H1 (cell line): ENCODE data around the gene PROSER2. TPM values are rescaled to one million over a fixed set of nuclear protein-coding genes. Genes with fewer than 3 reads are reported as not detected.

Experiments
- CTCF ChIA-PET: fragments of 300-600 bp; sonication (Branson Sonifier 250); formaldehyde crosslinking; loops from one replicate; lab custom pipeline; 2021; ENCODE audit not compliant: partially characterized antibody; lab: Charles Lee
- POLR2A ChIA-PET: fragments of 300-600 bp; sonication (Branson Sonifier 250); formaldehyde crosslinking; loops from one replicate; lab custom pipeline; 2021; ENCODE audit warnings: inconsistent platforms; ENCODE audit not compliant: partially characterized antibody; lab: Charles Lee
- DNase-seq, 2 experiments: peaks; one replicate each; pipeline versions ENCODE4 v3.0.0 to v3.0.0-alpha.2; 2010 to 2022; ENCODE audit warnings: low spot score in 2 of 2, low read depth in 1 of 2, mixed read lengths in 1 of 2
- FAIRE-seq: peaks from 2 replicates; lab custom pipeline; 2011; peaks lifted over from hg19 to GRCh38; lab: Jason Lieb, UNC
- H2AFZ ChIP-seq: 2 replicates; pipeline ENCODE4 v1.8.1; 2012; ENCODE audit warnings: low read length, inconsistent platforms
- H2AK5ac ChIP-seq: 2 replicates; pipeline ENCODE4 v1.6.1; 2013; ENCODE audit warnings: low read depth, low read length
- H2BK120ac ChIP-seq: replicated peaks from 2 replicates; pipeline ENCODE3; 2013; ENCODE audit warnings: low read depth, low read length, inconsistent platforms
- H2BK12ac ChIP-seq: 2 replicates; pipeline ENCODE4 v1.6.1; 2013; ENCODE audit warnings: low read depth, low read length
- H2BK15ac ChIP-seq: 2 replicates; pipeline ENCODE4 v1.6.1; 2013; ENCODE audit warnings: low read length
- H2BK20ac ChIP-seq: 2 replicates; pipeline ENCODE4 v1.6.1; 2013; ENCODE audit warnings: low read length
- H2BK5ac ChIP-seq: 2 replicates; pipeline ENCODE4 v1.6.1; 2013; ENCODE audit warnings: low read depth, low read length
- H3K14ac ChIP-seq: 2 replicates; pipeline ENCODE4 v1.6.1; 2013; ENCODE audit warnings: inconsistent platforms; ENCODE audit not compliant: insufficient read length
- H3K18ac ChIP-seq: 2 replicates; pipeline ENCODE4 v1.6.1; 2013; ENCODE audit warnings: low read length; ENCODE audit errors: extremely low read depth
- H3K23ac ChIP-seq: 2 replicates; pipeline ENCODE4 v1.6.1; 2013; ENCODE audit warnings: inconsistent platforms; ENCODE audit not compliant: insufficient read length
- H3K23me2 ChIP-seq: 2 replicates; pipeline ENCODE4 v1.6.1; 2013; ENCODE audit warnings: low read depth, low read length
- H3K27ac ChIP-seq: 2 replicates; pipeline ENCODE4 v1.6.1; 2011; ENCODE audit warnings: low read depth, low read length, inconsistent platforms
- H3K27me3 ChIP-seq, 4 experiments: replicated peaks in 1 of 4; 1 replicate in 1 of 4; 2 replicates in 3 of 4; pipeline versions ENCODE4 v1.6.1 to v1.8.1; 2011 to 2013; ENCODE audit warnings: low read length in 3 of 4, mild to moderate bottlenecking in 3 of 4, inconsistent platforms in 2 of 4, mixed read lengths in 2 of 4, moderate library complexity in 1 of 4; ENCODE audit not compliant: control insufficient read depth in 3 of 4, insufficient read depth in 3 of 4; ENCODE audit errors: extremely low read depth in 1 of 4
- H3K36me3 ChIP-seq, 4 experiments: 2 replicates each; pipeline versions ENCODE4 v1.6.1 to v1.8.1; 2011 to 2013; ENCODE audit warnings: mild to moderate bottlenecking in 4 of 4, low read length in 3 of 4, moderate library complexity in 2 of 4, control low read depth in 1 of 4, inconsistent platforms in 1 of 4; ENCODE audit not compliant: insufficient read depth in 4 of 4, control insufficient read depth in 2 of 4
- H3K4ac ChIP-seq: replicated peaks from 2 replicates; pipeline ENCODE3; 2013; ENCODE audit warnings: low read length, low read depth, mixed read lengths, inconsistent platforms; ENCODE audit not compliant: insufficient read length
- H3K4me1 ChIP-seq, 4 experiments: replicated peaks in 1 of 4; 1 replicate in 1 of 4; 2 replicates in 3 of 4; pipeline versions ENCODE4 v1.6.1 to v1.8.1; 2011 to 2013; ENCODE audit warnings: low read length in 3 of 4, inconsistent platforms in 2 of 4, mixed read lengths in 1 of 4; ENCODE audit not compliant: insufficient read depth in 4 of 4, control insufficient read depth in 3 of 4
- H3K4me2 ChIP-seq, 2 experiments: 2 replicates each; pipeline versions ENCODE4 v1.6.1 to v1.8.1; 2011 to 2013; ENCODE audit warnings: low read depth in 2 of 2, low read length in 2 of 2, control low read depth in 1 of 2, inconsistent platforms in 1 of 2, mild to moderate bottlenecking in 1 of 2; ENCODE audit not compliant: insufficient read depth in 1 of 2
- H3K4me3 ChIP-seq, 4 experiments: fragments of 200-600, 300-600 bp in 1 of 4; sonication (generic), shearing (Covaris generic), sonication (Bioruptor Twin) in 1 of 4; 2 replicates each; pipeline versions ENCODE4 v1.5.1 to v1.8.1; 2011 to 2016; ENCODE audit warnings: low read length in 4 of 4, low read depth in 3 of 4, control low read depth in 2 of 4, inconsistent platforms in 2 of 4, mild to moderate bottlenecking in 2 of 4, mixed read lengths in 1 of 4, moderate library complexity in 1 of 4; ENCODE audit not compliant: insufficient read depth in 2 of 4; ENCODE audit errors: extremely low read depth in 1 of 4
- H3K56ac ChIP-seq: replicated peaks from 2 replicates; pipeline ENCODE3; 2013; ENCODE audit warnings: low read depth, mild to moderate bottlenecking, mixed read lengths, low read length, inconsistent platforms; ENCODE audit not compliant: insufficient read length
- H3K79me1 ChIP-seq: 2 replicates; pipeline ENCODE4 v1.6.1; 2013; ENCODE audit warnings: low read depth, low read length, control low read depth
- H3K79me2 ChIP-seq, 2 experiments: 2 replicates each; pipeline versions ENCODE4 v1.6.1 to v1.8.1; 2012 to 2013; ENCODE audit warnings: low read length in 2 of 2, mild to moderate bottlenecking in 2 of 2, inconsistent platforms in 1 of 2; ENCODE audit not compliant: insufficient read depth in 2 of 2, control insufficient read depth in 1 of 2
- H3K9ac ChIP-seq, 4 experiments: replicated peaks in 1 of 4; 1 replicate in 1 of 4; 2 replicates in 3 of 4; pipeline versions ENCODE4 v1.6.1 to v1.8.1; 2011 to 2013; ENCODE audit warnings: low read depth in 3 of 4, low read length in 3 of 4, control low read depth in 2 of 4, mild to moderate bottlenecking in 2 of 4, moderate library complexity in 2 of 4, inconsistent platforms in 1 of 4; ENCODE audit errors: extremely low read depth in 1 of 4
- H3K9me3 ChIP-seq, 2 experiments: 2 replicates each; pipeline versions ENCODE4 v1.6.1 to v1.8.1; 2012 to 2013; ENCODE audit warnings: mild to moderate bottlenecking in 2 of 2, moderate library complexity in 2 of 2, control low read depth in 1 of 2, inconsistent platforms in 1 of 2, low read depth in 1 of 2, low read length in 1 of 2, mixed read lengths in 1 of 2; ENCODE audit not compliant: insufficient read depth in 2 of 2
- H4K20me1 ChIP-seq, 2 experiments: replicated peaks in 1 of 2; 2 replicates each; pipeline versions ENCODE3 to v1.8.1; 2011 to 2013; ENCODE audit warnings: inconsistent platforms in 2 of 2, low read length in 2 of 2, mild to moderate bottlenecking in 1 of 2; ENCODE audit not compliant: insufficient read depth in 2 of 2, control insufficient read depth in 1 of 2
- H4K5ac ChIP-seq: 2 replicates; pipeline ENCODE4 v1.6.1; 2013; ENCODE audit warnings: low read length, low read depth, mixed read lengths, inconsistent platforms; ENCODE audit not compliant: insufficient read length
- H4K8ac ChIP-seq: 2 replicates; pipeline ENCODE4 v1.8.0; 2013; ENCODE audit warnings: mild to moderate bottlenecking, moderate library complexity, low read length, inconsistent platforms; ENCODE audit not compliant: insufficient read depth; ENCODE audit errors: extremely low read depth
- H4K91ac ChIP-seq: replicated peaks from 2 replicates; pipeline ENCODE3; 2013; ENCODE audit warnings: low read length, mixed read lengths, inconsistent platforms; ENCODE audit not compliant: insufficient read length
- ASH2L ChIP-seq: fragments of 200-600, 300-600 bp; sonication (generic); IDR thresholded peaks from one replicate; pipeline ENCODE4 v1.7.1; 2017; ENCODE audit warnings: low read length
- CREB1 ChIP-seq: IDR thresholded peaks from 2 replicates; pipeline ENCODE4 v1.6.1; 2012; ENCODE audit warnings: inconsistent platforms
- EP300 ChIP-seq, 2 experiments: IDR thresholded peaks; 1 replicate in 1 of 2; 2 replicates in 1 of 2; pipeline ENCODE4 v1.6.1; 2011 to 2012; ENCODE audit warnings: low read depth in 2 of 2, low read length in 2 of 2, mild to moderate bottlenecking in 2 of 2, borderline replicate concordance in 1 of 2, inconsistent platforms in 1 of 2, moderate library complexity in 1 of 2
- EZH2 ChIP-seq: fragments of 200-600 bp; sonication (generic); IDR thresholded peaks from 2 replicates; pipeline ENCODE4 v1.7.1; 2012; ENCODE audit warnings: low read depth, mild to moderate bottlenecking, moderate library complexity, low read length, inconsistent platforms; ENCODE audit not compliant: severe bottlenecking
- GTF2F1 ChIP-seq: IDR thresholded peaks from 2 replicates; pipeline ENCODE4 v1.6.1; 2012; ENCODE audit warnings: low read depth, low read length, improper control_type of control experiment, borderline replicate concordance
- HDAC2 ChIP-seq, 2 experiments: fragments of 300-600 bp in 1 of 2; sonication (generic) in 1 of 2; IDR thresholded peaks; 2 replicates each; pipeline ENCODE4 v1.6.1; 2011 to 2012; ENCODE audit warnings: low read depth in 2 of 2, low read length in 2 of 2, mild to moderate bottlenecking in 2 of 2, moderate library complexity in 2 of 2, borderline replicate concordance in 1 of 2, inconsistent platforms in 1 of 2
- HDAC6 ChIP-seq: IDR thresholded peaks from one replicate; pipeline ENCODE4 v1.7.1; 2012; ENCODE audit warnings: low read depth, mild to moderate bottlenecking, inconsistent platforms, low read length, moderate library complexity
- POLR2AphosphoS5 ChIP-seq: IDR thresholded peaks from 2 replicates; pipeline ENCODE4 v1.6.1; 2011; ENCODE audit warnings: low read depth, low read length
- SP1 ChIP-seq: IDR thresholded peaks from 2 replicates; pipeline ENCODE4 v1.6.1; 2011; ENCODE audit warnings: low read depth, low read length
- SRF ChIP-seq: IDR thresholded peaks from 2 replicates; pipeline ENCODE4 v1.6.1; 2011; ENCODE audit warnings: mild to moderate bottlenecking, low read depth, low read length, moderate library complexity
- SUZ12 ChIP-seq: fragments of 200-600 bp; sonication (generic); IDR thresholded peaks from 2 replicates; pipeline ENCODE4 v1.6.1; 2012; ENCODE audit warnings: mild to moderate bottlenecking, inconsistent platforms, low read length, moderate library complexity, mixed read lengths
- TCF12 ChIP-seq: IDR thresholded peaks from 2 replicates; pipeline ENCODE4 v1.6.1; 2011; ENCODE audit warnings: low read depth, mild to moderate bottlenecking, low read length
- YY1 ChIP-seq: IDR thresholded peaks from 2 replicates; pipeline ENCODE4 v1.6.1; 2011; ENCODE audit warnings: low read depth, mild to moderate bottlenecking, low read length
- WGBS, 2 experiments: shearing (Covaris generic) in 1 of 2; methylation state at CpG; one replicate each; pipeline versions ENCODE4 v1.1.6 to v1.1.7; 2013 to 2015; ENCODE audit warnings: low lambda C conversion rate in 2 of 2, mixed read lengths in 2 of 2, inconsistent platforms in 1 of 2, low coverage in 1 of 2, missing lambda C conversion rate in 1 of 2; ENCODE audit not compliant: insufficient replicate concordance in 2 of 2, insufficient coverage in 1 of 2, insufficient read length in 1 of 2; ENCODE audit errors: extremely low coverage in 1 of 2, missing lambda C conversion rate in 1 of 2; 5-methylcytosine and 5-hydroxymethylcytosine counted together
- polyA plus RNA-seq, 7 experiments: library from polyadenylated mRNA; depleted of rRNA in 3 of 7; stranded (reverse) in 5 of 7; unstranded in 2 of 7; fragments of >200 nt in 5 of 7; fragments of 200-250 nt in 2 of 7; gene quantifications; 1 replicate in 5 of 7; 2 replicates in 1 of 7; 4 replicates in 1 of 7; pipeline versions ENCODE4 v1.2.1 to v1.2.3, GENCODE V29; 2011 to 2013; ENCODE audit warnings: missing spikeins in 2 of 7, mixed read lengths in 2 of 7
- total RNA-seq: library from RNA; stranded (reverse); fragmentation: NEBNext Ultra II Directional; extraction: Animal tissue kit (Norgen Biotek cat#: 25700); gene quantifications from 2 replicates; pipeline ENCODE4 v1.2.1, GENCODE V29; 2021
- TF ChIP-seq, protein P1 (sequence below): IDR thresholded peaks from 2 replicates; pipeline ENCODE4 v1.6.1; 2012; ENCODE audit warnings: inconsistent platforms

PROSER2 gene
- total and polyA plus RNA-seq, 2 of the 8 experiments (the other 6 are each of a cell fraction or from before 2014, with no cell fraction given) = 3.9 to 13.7 TPM

- H3K9ac ChIP-seq = no peak overlapping the region
- no peaks in the 10 kb centered on the region for H3K36me3 ChIP-seq
- no peak overlapping the region for H3K27ac ChIP-seq
- H4K5ac ChIP-seq = no peak overlapping the region
- no peak overlapping the region for H2BK12ac ChIP-seq
- no peaks in the 10 kb centered on the region for H3K79me1 ChIP-seq
- H2AFZ ChIP-seq = no peak overlapping the region
- no peak overlapping the region for H3K56ac ChIP-seq
- peaks cover 0 to 6% of the 10 kb centered on the region in 2 experiments; a peak in 1 of 4 replicates for H3K9me3 ChIP-seq
- H3K27me3 ChIP-seq = no peaks in the 10 kb centered on the region
- ChIA-PET POLR2A (no interaction called here), CTCF (interaction anchor here (0.6 to 4.8 kb wide), 15 partner anchors 9 to 331 kb away, joined by 3 to 40 read pairs (median 4); no protein-coding TSS in a partner anchor)
- FAIRE-seq (no peak), DNase-seq (no peak)
- no peak overlapping the region for H4K91ac ChIP-seq
- H2BK5ac ChIP-seq = no peak overlapping the region
- no peak overlapping the region for H3K4ac ChIP-seq
- no peaks in the 10 kb centered on the region for H3K23me2 ChIP-seq
- H3K18ac ChIP-seq = no peak overlapping the region
- H3K14ac ChIP-seq = no peak overlapping the region
- H2BK15ac ChIP-seq = no peak overlapping the region
- no peak overlapping the region for H2AK5ac ChIP-seq
- H2BK20ac ChIP-seq = no peak overlapping the region
- no peak overlapping the region for H3K4me2 ChIP-seq
- H3K4me3 ChIP-seq = no peak overlapping the region
- WGBS, 2 experiments = 91% methylated on average over 5 of the region's 5 CpGs; no CpG with 5 or more reads in 1 of the 2 experiments
- TF ChIP-seq POLR2AphosphoS5 (no peak), ASH2L (no peak), HDAC6 (no peak), EZH2 (no peak), GTF2F1 (no peak), HDAC2 (IDR thresholded peaks at IDR 0.05; ENCODE audit: borderline replicate concordance in 1 of 2, low read depth in 2 of 2, low read length in 2 of 2) (no peak), YY1 (no peak), SUZ12 (no peak), TCF12 (no peak), SRF (no peak), CREB1 (no peak), EP300 (IDR thresholded peaks at IDR 0.05; ENCODE audit: borderline replicate concordance in 1 of 2, low read depth in 2 of 2, low read length in 2 of 2) (no peak), SP1 (no peak)
- TF ChIP-seq, protein P1, sequence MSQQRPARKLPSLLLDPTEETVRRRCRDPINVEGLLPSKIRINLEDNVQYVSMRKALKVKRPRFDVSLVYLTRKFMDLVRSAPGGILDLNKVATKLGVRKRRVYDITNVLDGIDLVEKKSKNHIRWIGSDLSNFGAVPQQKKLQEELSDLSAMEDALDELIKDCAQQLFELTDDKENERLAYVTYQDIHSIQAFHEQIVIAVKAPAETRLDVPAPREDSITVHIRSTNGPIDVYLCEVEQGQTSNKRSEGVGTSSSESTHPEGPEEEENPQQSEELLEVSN = no peak
- no peak overlapping the region for H2BK120ac ChIP-seq
- H3K23ac ChIP-seq = no peak overlapping the region
- H3K4me1 ChIP-seq = peaks cover 0 to 5% (median under 1%) of the 10 kb centered on the region in 4 experiments; a peak in 3 of 7 replicates
- H3K79me2 ChIP-seq = no peaks in the 10 kb centered on the region
- no peaks in the 10 kb centered on the region for H4K20me1 ChIP-seq
- H4K8ac ChIP-seq = no peak overlapping the region
Observed at GRCh38 chr10:11794566-11794965, 28.6 kb upstream of the PROSER2 start.
